Retinal pigment epithelial cell (primary cell): ENCODE data around the gene GRM4.

Experiments
- DNase-seq: peaks from one replicate; pipeline ENCODE4 v3.0.0-alpha.2; 2010; ENCODE audit warnings: low read depth
- H3K4me3 ChIP-seq: 2 replicates; pipeline ENCODE4 v1.5.1; 2011; ENCODE audit warnings: mild to moderate bottlenecking, low read length, control low read depth, moderate library complexity
- TF ChIP-seq, protein P1 (sequence below): conservative IDR thresholded peaks from 2 replicates; pipeline ENCODE4 v1.5.1; 2011; ENCODE audit warnings: low read depth, low read length, control low read depth, inconsistent platforms

Gene GRM4

DNA sequence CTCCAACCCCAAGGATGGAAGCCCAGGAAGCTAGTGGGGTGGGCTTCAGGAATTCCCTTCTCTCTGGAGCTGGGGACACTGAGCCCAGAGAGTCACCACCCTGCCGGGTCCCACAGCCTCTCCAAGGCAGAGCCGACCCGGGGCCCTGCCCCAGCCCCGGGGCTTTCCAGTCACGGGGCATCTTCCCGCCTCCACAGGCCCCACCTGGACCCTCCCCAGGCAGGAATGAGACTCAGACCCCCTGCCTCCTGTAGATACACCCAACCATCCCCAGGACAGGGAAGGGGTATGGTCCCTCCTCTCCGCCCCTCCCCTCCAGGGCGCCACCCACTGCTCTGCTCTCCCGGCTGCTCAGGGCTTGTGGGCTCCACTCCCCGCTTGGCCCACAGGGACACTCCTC, 53.3 kb downstream of the GRM4 start:
- TF ChIP-seq, protein P1, sequence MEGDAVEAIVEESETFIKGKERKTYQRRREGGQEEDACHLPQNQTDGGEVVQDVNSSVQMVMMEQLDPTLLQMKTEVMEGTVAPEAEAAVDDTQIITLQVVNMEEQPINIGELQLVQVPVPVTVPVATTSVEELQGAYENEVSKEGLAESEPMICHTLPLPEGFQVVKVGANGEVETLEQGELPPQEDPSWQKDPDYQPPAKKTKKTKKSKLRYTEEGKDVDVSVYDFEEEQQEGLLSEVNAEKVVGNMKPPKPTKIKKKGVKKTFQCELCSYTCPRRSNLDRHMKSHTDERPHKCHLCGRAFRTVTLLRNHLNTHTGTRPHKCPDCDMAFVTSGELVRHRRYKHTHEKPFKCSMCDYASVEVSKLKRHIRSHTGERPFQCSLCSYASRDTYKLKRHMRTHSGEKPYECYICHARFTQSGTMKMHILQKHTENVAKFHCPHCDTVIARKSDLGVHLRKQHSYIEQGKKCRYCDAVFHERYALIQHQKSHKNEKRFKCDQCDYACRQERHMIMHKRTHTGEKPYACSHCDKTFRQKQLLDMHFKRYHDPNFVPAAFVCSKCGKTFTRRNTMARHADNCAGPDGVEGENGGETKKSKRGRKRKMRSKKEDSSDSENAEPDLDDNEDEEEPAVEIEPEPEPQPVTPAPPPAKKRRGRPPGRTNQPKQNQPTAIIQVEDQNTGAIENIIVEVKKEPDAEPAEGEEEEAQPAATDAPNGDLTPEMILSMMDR = no peak
- DNase-seq = no peak
- no peak overlapping the region for H3K4me3 ChIP-seq

GRCh38 chr6:34090935-34091334, 55.0 kb downstream of the GRM4 start:
- H3K4me3 ChIP-seq = no peak overlapping the region
- TF ChIP-seq, protein P1 = no peak
- no peak for DNase-seq

DNA sequence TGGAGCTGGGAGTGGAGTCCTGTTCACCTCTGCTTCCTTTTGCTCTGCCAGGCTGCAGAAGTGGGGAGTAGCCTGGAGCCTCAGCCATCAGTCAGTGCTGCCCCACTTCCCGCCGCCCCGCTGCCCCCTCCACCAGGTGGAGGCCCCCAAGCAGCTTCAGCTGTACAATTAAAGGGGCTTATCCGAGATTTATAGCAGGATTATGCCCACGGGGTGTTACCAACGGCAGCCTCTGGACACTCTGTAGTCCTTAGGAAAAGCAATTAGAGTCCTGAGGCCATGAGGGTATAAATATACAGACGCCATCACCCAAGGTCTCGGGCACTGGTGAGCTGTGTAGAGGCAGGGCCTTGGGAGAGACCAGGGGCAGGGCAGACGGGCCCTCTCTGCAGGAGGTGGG, 55.4 kb downstream of the GRM4 start:
- TF ChIP-seq, protein P1 = no peak
- no peak overlapping the region for H3K4me3 ChIP-seq

DNA sequence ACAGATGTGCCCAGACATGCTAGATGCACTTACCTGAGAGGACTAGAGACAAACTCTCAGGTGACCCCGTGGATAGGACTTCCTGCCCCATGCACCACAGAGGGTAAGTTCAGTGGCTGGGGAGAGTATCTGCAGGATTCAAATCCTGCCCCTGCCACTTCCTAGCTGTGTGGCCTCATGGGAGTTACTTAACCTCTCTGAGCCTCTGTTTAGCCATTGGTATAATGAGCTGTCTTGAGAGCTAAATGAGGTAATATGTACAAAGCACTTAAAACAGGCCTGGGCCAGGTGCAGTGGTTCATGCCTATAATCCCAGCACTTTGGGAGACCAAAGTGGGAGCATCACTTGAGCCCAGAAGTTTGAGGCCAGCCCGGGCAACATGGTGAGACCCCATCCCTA, 59.3 kb downstream of the GRM4 start:
- H3K4me3 ChIP-seq = no peak overlapping the region
- TF ChIP-seq, protein P1 = no peak
- DNase-seq = no peak

More for the DNA sequence above, 55.4 kb downstream of the GRM4 start:
- no peak for DNase-seq

- DNase-seq = no peak
- TF ChIP-seq, protein P1 = no peak
- no peak overlapping the region for H3K4me3 ChIP-seq
Observed at GRCh38 chr6:34085453-34086170, 60.3 kb downstream of the GRM4 start.

DNA sequence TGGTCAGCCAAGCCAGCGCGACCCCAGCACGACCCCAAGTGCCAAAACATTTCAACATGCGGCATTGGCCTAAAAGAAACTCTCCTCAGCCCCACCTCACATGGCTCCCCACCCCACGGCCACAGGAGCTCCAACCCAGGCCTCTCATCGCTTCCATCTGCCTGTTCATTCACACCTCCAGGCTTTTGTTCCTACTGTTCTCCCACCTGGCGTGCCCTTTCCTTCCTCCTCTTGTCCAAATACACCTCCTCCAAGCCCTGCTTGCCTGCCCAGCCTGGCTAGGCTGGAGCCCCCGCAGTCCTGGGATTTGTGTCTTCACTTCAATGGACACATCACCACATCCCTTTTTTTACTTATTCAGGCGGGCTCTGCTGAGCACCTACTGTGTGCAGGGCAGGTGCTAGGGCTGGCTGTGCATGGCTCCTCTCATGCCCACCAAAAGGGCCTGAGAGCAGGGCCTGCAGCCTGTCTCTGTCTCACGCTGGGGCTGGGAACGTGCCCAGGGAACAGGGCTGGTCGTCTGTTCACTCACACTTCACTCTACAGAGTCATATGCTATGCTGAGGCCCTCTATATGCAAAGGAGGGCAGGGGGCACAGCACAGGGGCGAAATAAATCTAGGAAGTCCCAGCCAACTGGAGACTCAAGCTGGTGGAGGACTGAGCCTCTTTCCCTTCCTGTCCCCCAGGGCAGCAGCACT, 61.1 kb downstream of the GRM4 start:
- no peak overlapping the region for H3K4me3 ChIP-seq
- DNase-seq = no peak

More for the DNA sequence above, 61.1 kb downstream of the GRM4 start:
- TF ChIP-seq, protein P1 = no peak
